Left ventricle myocardium inferior (tissue), 1 donor: ENCODE measurements around the gene APMAP. TPM values are rescaled to one million over a fixed set of nuclear protein-coding genes. Genes with fewer than 3 reads are reported as not detected.

Source experiments
- DNase-seq: peaks from one replicate; pipeline ENCODE4 v3.0.0-alpha.2; 2020
- H3K27ac ChIP-seq: fragments of 200-600 bp; replicated peaks from 2 replicates; pipeline ENCODE4 v1.8.0; 2021
- H3K27me3 ChIP-seq: fragments of 200-600 bp; 2 replicates; pipeline ENCODE4 v1.8.0; 2021; ENCODE audit warnings: low read depth
- H3K36me3 ChIP-seq: fragments of 200-600 bp; 2 replicates; pipeline ENCODE4 v1.8.0; 2021
- H3K4me1 ChIP-seq: fragments of 200-600 bp; 2 replicates; pipeline ENCODE4 v1.8.0; 2021
- H3K4me3 ChIP-seq: fragments of 200-600 bp; 2 replicates; pipeline ENCODE4 v1.8.0; 2021; ENCODE audit warnings: mild to moderate bottlenecking, moderate library complexity
- H3K9me3 ChIP-seq: fragments of 200-600 bp; replicated peaks from 2 replicates; pipeline ENCODE4 v1.8.0; 2021
- CTCF ChIP-seq: fragments of 200-600 bp; IDR thresholded peaks from 2 replicates; pipeline ENCODE4 v1.8.0; 2021; ENCODE audit warnings: antibody characterized with exemption, mild to moderate bottlenecking, borderline replicate concordance
- intact Hi-C: fragments of 100-400 bp; cut with micrococcal nuclease; formaldehyde crosslinking; loops from one replicate; pipeline ENCODE4 v1.11.0; 2022
- total RNA-seq: library from RNA; stranded (reverse); fragmentation: NEBNext Ultra II Directional; extraction: Animal tissue kit (Norgen Biotek cat#: 25700); gene quantifications from one replicate; pipeline ENCODE4 v1.2.1, GENCODE V29; 2021
- donor health status: DM: no; HTN: yes; CAD: no; lungs with severe emphysema.

The APMAP gene
- total RNA-seq, 1 donor from 2014 or later = 23.8 TPM

- Histone ChIP-seq H3K4me1 (peaks cover 96% of the 10 kb centered on the region), H3K4me3 (no peak overlapping the region), H3K9me3 (no peaks in the 10 kb centered on the region), H3K36me3 (peaks cover 84% of the 10 kb centered on the region), H3K27me3 (no peaks in the 10 kb centered on the region), H3K27ac (peak overlapping the region; percentile 76)
- no peak for TF ChIP-seq CTCF
- intact Hi-C loops = no loop called here
- no peak for DNase-seq
These were observed 16.1 kb upstream of the APMAP start for GRCh38 chr20:25008388-25009217.

GRCh38 chr20:25007491-25008305 is 15.1 kb upstream of the APMAP start:
- no peak for TF ChIP-seq CTCF
- intact Hi-C loops = no loop called here
- DNase-seq = no peak
- no peaks in the 10 kb centered on the region for H3K27me3 ChIP-seq
- H3K36me3 ChIP-seq = peaks cover 81% of the 10 kb centered on the region
- no peak overlapping the region for H3K4me3 ChIP-seq
- H3K4me1 ChIP-seq = peaks cover 87% of the 10 kb centered on the region
- H3K9me3 ChIP-seq = no peaks in the 10 kb centered on the region
- H3K27ac ChIP-seq = peak overlapping the region; percentile 76

GRCh38 chr20:25006431-25007167 is 14.0 kb upstream of the APMAP start:
- Histone ChIP-seq H3K4me1 (peaks cover 76% of the 10 kb centered on the region), H3K27me3 (no peaks in the 10 kb centered on the region), H3K27ac (peak overlapping the region; percentile 76), H3K4me3 (no peak overlapping the region), H3K9me3 (no peaks in the 10 kb centered on the region), H3K36me3 (peaks cover 72% of the 10 kb centered on the region)
- no peak for TF ChIP-seq CTCF
- DNase-seq = no peak
- intact Hi-C loops = no loop called here

GRCh38 chr20:25005661-25006060 is 13.1 kb upstream of the APMAP start:
- no peak for TF ChIP-seq CTCF
- H3K36me3 ChIP-seq = peaks cover 66% of the 10 kb centered on the region
- H3K4me1 ChIP-seq = peaks cover 70% of the 10 kb centered on the region
- DNase-seq = no peak
- H3K9me3 ChIP-seq = no peaks in the 10 kb centered on the region
- intact Hi-C loops = no loop called here
- no peaks in the 10 kb centered on the region for H3K27me3 ChIP-seq
- H3K27ac ChIP-seq = peak overlapping the region; percentile 76
- H3K4me3 ChIP-seq = no peak overlapping the region

- intact Hi-C loops = no loop called here
- Histone ChIP-seq H3K9me3 (no peaks in the 10 kb centered on the region), H3K27me3 (no peaks in the 10 kb centered on the region), H3K36me3 (peaks cover 61% of the 10 kb centered on the region), H3K4me1 (peaks cover 70% of the 10 kb centered on the region), H3K27ac (peak overlapping the region; percentile 76), H3K4me3 (no peak overlapping the region)
- TF ChIP-seq CTCF = no peak
- DNase-seq = no peak
These were observed 12.7 kb upstream of the APMAP start for GRCh38 chr20:25005220-25005619.
